HuH-7.5 (cell line): ENCODE results near the gene RFTN1.

Experiments used
- DNase-seq: peaks from one replicate; pipeline ENCODE4 v3.0.0; 2011; ENCODE audit warnings: low spot score

RFTN1 gene

GRCh38 chr3:16304061-16305010, 209.2 kb downstream of the RFTN1 start:
- no peak for DNase-seq

GRCh38 chr3:16303037-16303575, 210.4 kb downstream of the RFTN1 start:
- DNase-seq, result no peak

DNA sequence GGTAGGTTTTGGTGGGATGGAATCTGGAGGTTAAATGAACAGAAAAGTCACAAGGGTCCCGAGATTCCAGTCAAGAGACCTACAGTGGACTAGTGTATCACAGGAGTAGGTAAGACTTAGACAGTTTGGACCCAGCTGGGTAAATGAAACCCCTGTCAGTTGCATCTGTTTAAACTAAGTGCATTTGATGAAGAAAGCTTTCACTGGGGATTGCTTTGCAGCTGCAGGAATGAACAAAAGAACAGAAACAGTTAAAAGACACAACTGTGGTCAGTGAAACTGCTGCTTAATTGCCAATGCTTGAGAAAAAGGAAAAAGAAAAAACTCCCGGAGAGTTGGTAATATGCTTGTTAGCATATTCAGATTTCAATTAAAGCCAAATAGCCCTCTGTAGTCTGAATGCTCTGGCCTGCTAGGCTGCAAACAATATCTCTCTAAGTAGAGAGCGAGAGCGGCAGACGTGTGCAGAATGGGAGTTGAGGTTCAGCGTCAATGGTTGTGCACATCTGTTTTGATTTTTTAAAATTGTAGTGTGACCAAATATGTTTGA, 211.3 kb downstream of the RFTN1 start:
- no peak for DNase-seq

GRCh38 chr3:16301507-16301906, 212.0 kb downstream of the RFTN1 start:
- DNase-seq, result no peak

- no peak for DNase-seq
Observed at GRCh38 chr3:16300881-16301359, 212.6 kb downstream of the RFTN1 start.

GRCh38 chr3:16300307-16300706, 213.2 kb downstream of the RFTN1 start:
- DNase-seq, result no peak

- DNase-seq, result no peak
Observed at GRCh38 chr3:16299746-16300145, 213.8 kb downstream of the RFTN1 start.

GRCh38 chr3:16298891-16299290, 214.6 kb downstream of the RFTN1 start:
- no peak for DNase-seq

GRCh38 chr3:16297997-16298885, 215.3 kb downstream of the RFTN1 start:
- no peak for DNase-seq

DNA sequence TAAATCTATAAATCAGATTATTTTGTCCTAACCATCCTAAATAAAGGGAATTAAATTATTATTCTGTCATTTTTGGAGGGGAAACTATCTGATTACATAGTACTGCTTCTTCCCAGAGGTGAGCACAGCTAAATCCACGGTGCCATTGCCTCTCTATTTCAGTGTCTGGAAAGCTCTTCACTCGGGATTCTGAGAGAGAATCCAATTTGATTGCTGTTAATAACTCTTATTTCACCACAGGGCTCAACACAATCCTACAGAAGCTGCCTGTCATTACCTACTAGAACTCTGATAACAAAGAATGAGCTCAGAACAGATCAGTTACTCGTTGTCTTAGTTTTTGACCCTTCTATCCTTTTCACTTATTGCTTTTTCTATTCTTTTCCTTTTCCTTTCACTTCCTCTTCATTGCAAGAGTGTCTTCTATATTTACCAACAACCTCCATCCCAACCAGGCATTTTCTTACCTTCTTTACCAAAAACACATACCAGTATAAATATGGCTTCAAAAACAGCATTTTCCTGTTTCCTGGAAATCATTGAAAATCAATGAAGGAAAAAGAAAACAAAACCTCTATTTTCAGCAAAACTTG, 218.1 kb downstream of the RFTN1 start:
- DNase-seq, result no peak

DNA sequence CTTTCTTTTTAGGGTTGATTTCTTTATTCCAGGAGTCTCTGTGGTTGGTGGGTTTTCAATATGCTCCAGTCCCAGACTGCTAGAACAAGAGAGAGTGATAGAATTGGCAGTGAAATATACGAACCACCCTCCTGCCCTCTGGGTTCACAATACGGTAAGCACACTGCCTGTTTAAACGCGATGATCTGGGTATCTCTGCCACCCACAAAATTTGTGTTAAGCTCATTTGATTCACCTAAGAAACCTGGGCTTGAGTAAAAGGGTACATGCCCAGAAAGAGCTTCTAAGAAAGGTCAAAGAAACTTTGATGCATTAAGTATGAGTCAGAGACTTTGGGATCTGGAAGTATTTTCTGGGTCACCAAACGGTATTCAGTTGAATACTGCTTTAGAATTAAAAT, 218.7 kb downstream of the RFTN1 start:
- DNase-seq, result no peak

DNA sequence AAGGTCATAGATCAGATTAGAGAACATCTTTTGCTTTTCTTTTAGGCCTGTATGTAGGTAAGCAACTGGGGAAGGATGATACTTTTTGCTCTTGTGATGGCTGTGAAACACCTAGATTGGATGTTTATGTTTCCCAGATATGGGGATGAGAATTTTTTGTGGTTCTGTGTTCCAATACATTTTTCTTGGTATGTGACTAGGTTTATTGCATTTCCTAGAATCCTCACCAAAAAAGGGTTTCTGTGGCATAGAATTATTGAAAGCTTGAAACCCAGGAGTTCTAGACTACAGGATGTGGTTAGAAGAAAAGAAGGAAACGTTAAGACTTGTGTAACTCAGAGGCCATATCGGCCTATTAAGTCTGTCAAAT, 222.7 kb downstream of the RFTN1 start:
- no peak for DNase-seq

- DNase-seq, result peak; percentile 20
Observed at GRCh38 chr3:16290007-16290826, 223.3 kb downstream of the RFTN1 start.

- no peak for DNase-seq
Observed at GRCh38 chr3:16289144-16289889, 224.2 kb downstream of the RFTN1 start.

DNA sequence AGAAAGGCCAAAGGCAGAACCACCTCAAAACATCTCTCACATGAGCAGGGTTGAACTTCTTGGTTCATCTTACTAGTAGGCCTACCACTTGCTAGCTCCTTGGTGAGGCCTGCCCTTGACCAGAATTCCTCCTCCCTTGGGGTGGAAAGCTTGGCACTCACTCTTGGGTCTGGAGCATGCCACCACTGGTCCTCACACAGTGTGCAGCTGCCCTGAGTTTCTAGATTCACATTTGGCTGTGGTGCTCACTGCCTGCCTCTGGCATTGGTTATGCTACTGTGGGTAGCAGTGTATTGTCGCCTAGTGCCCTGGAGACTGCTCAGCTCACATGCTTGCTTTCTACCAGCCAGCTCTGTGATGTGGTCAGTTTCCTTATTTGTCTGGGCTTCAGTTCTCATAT, 224.8 kb downstream of the RFTN1 start:
- DNase-seq, result no peak

DNA sequence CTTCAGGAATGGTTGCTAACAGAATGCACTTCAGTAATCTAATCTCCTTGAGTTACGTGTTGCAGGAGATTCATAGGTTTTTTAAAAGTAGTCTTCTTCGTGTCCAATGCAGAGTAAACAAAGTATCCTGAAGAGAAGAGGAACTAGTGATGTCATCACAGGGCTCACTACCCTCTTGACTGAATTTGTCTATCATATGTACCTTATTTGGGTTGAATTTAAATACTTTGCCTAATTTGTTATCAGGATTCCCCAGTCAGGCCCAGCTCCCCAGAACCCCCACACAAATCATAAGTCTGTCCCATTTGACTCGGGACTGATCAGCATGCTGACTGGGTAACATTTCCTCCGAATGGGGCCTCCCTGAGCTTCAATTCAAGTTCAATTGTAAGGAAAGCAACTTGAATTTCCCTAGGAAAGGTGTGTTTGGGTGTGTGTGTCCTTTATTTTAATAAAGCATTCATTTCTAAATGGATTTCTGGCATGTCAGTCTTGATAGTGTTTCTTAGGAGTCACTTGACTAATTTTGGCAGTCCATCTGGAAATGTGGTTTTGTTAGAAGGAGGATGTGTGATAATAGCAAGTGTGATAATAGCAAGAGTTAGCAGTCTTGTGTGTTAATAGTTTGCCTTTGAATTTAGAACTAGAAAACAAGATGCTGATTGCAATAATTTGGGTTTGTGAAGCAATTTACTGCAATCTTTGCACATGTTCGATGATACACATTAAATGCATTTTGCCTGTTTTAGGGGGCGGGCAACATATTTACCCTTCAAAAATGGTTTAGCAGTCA, 226.6 kb downstream of the RFTN1 start:
- DNase-seq, result no peak

DNA sequence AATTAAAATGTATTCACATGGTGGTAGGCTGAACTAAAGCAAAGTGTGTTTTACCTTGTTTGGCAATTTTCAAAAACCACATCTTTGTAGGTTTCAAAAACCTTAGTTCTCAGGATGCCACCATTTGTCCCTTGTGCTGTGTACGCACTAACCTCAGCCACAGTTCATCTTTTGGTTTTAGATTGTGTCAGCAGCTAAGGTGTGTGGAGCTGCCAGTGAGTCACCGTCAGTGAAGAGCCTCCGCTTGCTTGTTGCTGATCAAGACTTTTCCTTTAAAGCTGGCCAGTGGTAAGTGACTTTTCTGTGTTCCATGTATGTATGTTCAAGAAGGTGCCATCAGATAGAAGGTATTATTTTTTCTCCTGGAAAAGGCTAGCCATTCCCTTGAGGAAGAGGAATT, 227.3 kb downstream of the RFTN1 start:
- DNase-seq, result no peak

GRCh38 chr3:16284633-16285032, 228.9 kb downstream of the RFTN1 start:
- no peak for DNase-seq

DNA sequence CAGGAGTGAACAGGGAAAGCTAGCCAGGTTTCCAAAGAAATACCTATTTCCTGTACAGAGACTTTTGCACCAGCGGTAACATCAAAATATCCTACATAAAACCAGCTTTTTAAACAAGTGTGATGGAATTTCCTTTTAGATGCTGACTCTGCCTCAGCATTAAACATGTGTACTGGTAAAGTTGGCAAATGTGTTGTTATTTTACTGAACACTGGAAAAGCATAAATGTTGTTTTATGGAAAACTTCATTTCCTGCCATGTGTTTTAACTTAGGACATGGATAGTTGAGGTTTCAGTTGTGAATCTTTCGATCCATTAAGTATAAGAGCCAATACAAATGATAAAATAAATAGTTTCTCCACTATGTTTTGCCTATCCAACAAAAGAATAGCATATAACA, 232.8 kb downstream of the RFTN1 start:
- DNase-seq, result no peak
